ENCODE data around the gene RPP25L. TPM values are rescaled to one million over a fixed set of nuclear protein-coding genes. Genes with fewer than 3 reads are reported as not detected.
A peak's percentile ranks its signal among the peaks of the same experiment; 100 is the strongest.

The RPP25L gene
- total and polyA plus RNA-seq, 2 experiments from 2014 or later: 16.4 to 25.1 TPM

DNA sequence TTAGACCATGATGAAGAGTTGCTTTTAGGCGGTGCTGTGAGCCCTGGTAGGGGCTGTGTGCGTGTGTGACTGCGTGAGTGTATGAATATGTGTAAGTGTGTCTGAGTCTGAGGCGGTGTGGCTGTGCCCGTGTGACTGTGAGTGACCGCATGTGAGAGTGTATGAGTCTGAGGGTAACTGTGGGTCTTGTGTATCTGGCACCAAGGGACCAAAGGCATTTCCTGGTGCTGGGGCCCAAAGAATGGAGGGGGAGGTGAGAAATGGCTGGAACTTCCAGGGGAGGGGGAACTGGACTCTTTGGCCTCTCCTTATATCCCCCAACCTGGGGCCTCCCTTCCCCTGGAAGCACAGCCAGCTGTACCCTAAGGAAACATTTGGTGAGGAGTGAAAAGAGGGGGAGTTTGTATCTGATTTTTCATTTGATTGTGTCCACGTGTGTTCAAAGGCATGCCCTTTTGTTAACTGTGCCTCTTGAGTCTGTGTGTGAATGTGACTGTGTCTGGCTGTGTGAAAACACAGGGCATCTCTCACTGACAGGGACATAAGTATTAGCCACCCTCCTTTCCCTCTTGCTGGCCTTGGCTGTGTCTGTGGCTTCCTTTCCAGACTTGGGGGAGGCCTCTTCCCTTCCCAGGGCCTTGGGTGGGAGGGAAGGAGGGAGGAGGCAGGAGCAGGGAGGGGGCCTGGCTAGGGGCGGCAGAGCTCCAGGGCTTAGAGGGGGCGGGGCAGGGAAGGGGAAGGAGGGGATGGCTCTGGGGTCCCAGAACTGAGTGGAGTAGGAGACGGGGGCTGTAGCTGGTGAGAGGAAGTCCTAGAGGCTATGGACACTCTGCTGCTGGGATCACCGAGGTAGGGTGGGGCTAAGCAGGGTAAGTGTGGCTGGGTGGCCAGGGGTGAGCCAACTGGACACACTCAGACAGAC is 41.5 kb upstream of the RPP25L start:
- ATAC-seq (peak; percentile 5), DNase-seq (ENCODE audit: low spot score) (no peak)
- Histone ChIP-seq H3K36me3 (ENCODE audit: insufficient read depth) (peaks cover 3% of the 10 kb centered on the region; the same call in 1 of the 2 replicates), H3K27ac (ENCODE audit: low read depth) (no peak overlapping the region), H3K4me1 (ENCODE audit: insufficient read depth) (peaks cover 16% of the 10 kb centered on the region), H3K79me2 (replicated peaks; ENCODE audit: insufficient read depth) (no peaks in the 10 kb centered on the region), H3F3A (replicated peaks; ENCODE audit: low read depth) (0 out of 2 replicates have a peak, but pooled peaks cover 4% of the 10 kb centered on the region), H3K9me2 (ENCODE audit: insufficient read depth) (no peaks in the 10 kb centered on the region), H3K4me3 (no peak overlapping the region), H2AFZ (0 out of 2 replicates have a peak overlapping the region, but pooled peaks have one; percentile 63), H3K27me3 (ENCODE audit: insufficient read depth) (no peaks in the 10 kb centered on the region), H4K20me1 (replicated peaks; ENCODE audit: insufficient read depth) (no peaks in the 10 kb centered on the region; the same call in 1 of the 2 replicates), H3K4me2 (peak overlapping the region; percentile 57)
- Mint-ChIP-seq H3K4me1 (peaks cover 37% of the 10 kb centered on the region), H3K9me3 (no peaks in the 10 kb centered on the region; the same call in 2 of the 3 replicates), H3K27me3 (ENCODE audit: insufficient read depth, low read depth, poor library complexity) (peaks cover 25% of the 10 kb centered on the region), H3K36me3 (ENCODE audit: low read depth) (peaks cover 15% of the 10 kb centered on the region), H3K4me3 (peak overlapping the region; percentile 28; the same call in 2 of the 3 replicates), H3K27ac (no peak overlapping the region)
- no peak for TF ChIP-seq POLR2AphosphoS5 (IDR thresholded peaks at IDR 0.05; ENCODE audit: low read depth)
- no peak for TF ChIP-seq ZNF114 (CRISPR knock-in tag; IDR thresholded peaks at IDR 0.05)
- TF ChIP-seq ZNF331 (CRISPR knock-in tag; IDR thresholded peaks at IDR 0.05; ENCODE audit: low read depth): no peak
- no peak for TF ChIP-seq ETS1 (IDR thresholded peaks at IDR 0.05)
- TF ChIP-seq JUNB (IDR thresholded peaks at IDR 0.05; ENCODE audit: unreplicated experiment): no peak
- TF ChIP-seq STAT1 (IDR thresholded peaks at IDR 0.05; ENCODE audit: unreplicated experiment): no peak
- no peak for TF ChIP-seq NANOG (IDR thresholded peaks at IDR 0.05; ENCODE audit: borderline replicate concordance)
- TF ChIP-seq CREB1 (CRISPR knock-in tag; IDR thresholded peaks at IDR 0.05; ENCODE audit: low read depth): no peak
- no peak for TF ChIP-seq REST (IDR thresholded peaks at IDR 0.05; ENCODE audit: unreplicated experiment)
- no peak for TF ChIP-seq CTCF (conservative IDR thresholded peaks at IDR 0.05; ENCODE audit: low read depth in 2 of 2)
- no peak for TF ChIP-seq EZH2phosphoT487 (IDR thresholded peaks at IDR 0.05; ENCODE audit: unreplicated experiment)
